Lower leg skin (tissue), 4 donors: ENCODE measurements around the gene JPH4. TPM values are rescaled to one million over a fixed set of nuclear protein-coding genes. Genes with fewer than 3 reads are reported as not detected.

Experiments used
- DNase-seq, 2 donors: peaks; one replicate each; pipeline ENCODE4 v3.0.0-alpha.2; 2019; ENCODE audit warnings: low spot score in 2 of 2
- H3K4me3 ChIP-seq: fragments of 200-600 bp; sonication (generic); 2 replicates; pipeline ENCODE4 v1.5.1; 2017; ENCODE audit warnings: mild to moderate bottlenecking, low read depth; ENCODE audit not compliant: poor library complexity, severe bottlenecking
- POLR2A ChIP-seq, 2 donors: fragments of 450-650 bp; IDR thresholded peaks; one replicate each; pipeline ENCODE4 v1.6.1; 2016 to 2017; ENCODE audit warnings: antibody characterized with exemption in 2 of 2, mild to moderate bottlenecking in 1 of 2, moderate library complexity in 1 of 2
- WGBS, 2 donors: methylation state at CpG; one replicate each; pipeline ENCODE4 v1.1.5; 2018; 5-methylcytosine and 5-hydroxymethylcytosine counted together
- intact Hi-C: fragments of 100-400 bp; cut with DNase I; formaldehyde crosslinking; loops from one replicate; pipeline ENCODE4 v1.15.0; 2023; ENCODE audit warnings: low total_unique reads
- total RNA-seq, 4 donors: library from RNA; depleted of rRNA; stranded (reverse); fragments of >200 nt; gene quantifications; one replicate each; pipeline ENCODE4 v1.1.0, GENCODE V29; 2016
- TF ChIP-seq, protein P1 (sequence below), 3 donors: fragments of 450-650 bp; IDR thresholded peaks; one replicate each; pipeline ENCODE4 v1.5.1; 2016; ENCODE audit warnings: antibody characterized with exemption in 3 of 3, mild to moderate bottlenecking in 3 of 3, moderate library complexity in 2 of 3

The JPH4 gene
- total RNA-seq, 4 donors from 2014 or later, result 0.34 to 3.6 (median 1.4) TPM

DNA sequence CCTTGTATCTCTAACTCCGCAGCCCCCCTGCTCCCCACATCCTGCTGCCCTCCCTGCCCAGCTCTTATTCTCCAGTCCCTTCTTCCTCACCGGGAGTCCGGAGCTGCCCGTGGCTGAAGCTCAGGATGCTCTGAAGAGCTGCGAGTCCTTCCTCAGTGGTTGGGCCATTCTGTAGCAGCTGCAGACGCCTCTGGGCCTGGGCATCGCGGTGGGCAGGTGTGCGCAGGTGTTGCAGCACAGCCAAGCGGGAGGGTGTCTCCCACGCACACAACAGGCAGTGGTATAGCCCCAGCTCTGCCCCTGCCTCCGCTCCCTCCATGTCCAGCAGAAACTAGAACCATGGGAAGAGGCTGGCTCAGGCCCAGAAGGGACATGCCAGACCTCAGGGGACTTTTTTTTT is 47.2 kb downstream of the JPH4 start:
- TF ChIP-seq, protein P1, sequence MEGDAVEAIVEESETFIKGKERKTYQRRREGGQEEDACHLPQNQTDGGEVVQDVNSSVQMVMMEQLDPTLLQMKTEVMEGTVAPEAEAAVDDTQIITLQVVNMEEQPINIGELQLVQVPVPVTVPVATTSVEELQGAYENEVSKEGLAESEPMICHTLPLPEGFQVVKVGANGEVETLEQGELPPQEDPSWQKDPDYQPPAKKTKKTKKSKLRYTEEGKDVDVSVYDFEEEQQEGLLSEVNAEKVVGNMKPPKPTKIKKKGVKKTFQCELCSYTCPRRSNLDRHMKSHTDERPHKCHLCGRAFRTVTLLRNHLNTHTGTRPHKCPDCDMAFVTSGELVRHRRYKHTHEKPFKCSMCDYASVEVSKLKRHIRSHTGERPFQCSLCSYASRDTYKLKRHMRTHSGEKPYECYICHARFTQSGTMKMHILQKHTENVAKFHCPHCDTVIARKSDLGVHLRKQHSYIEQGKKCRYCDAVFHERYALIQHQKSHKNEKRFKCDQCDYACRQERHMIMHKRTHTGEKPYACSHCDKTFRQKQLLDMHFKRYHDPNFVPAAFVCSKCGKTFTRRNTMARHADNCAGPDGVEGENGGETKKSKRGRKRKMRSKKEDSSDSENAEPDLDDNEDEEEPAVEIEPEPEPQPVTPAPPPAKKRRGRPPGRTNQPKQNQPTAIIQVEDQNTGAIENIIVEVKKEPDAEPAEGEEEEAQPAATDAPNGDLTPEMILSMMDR (IDR thresholded peaks at IDR 0.05), result no peak
- no peak for TF ChIP-seq POLR2A (IDR thresholded peaks at IDR 0.05)
- no peak overlapping the region for H3K4me3 ChIP-seq
- intact Hi-C loops, result no loop called here
- WGBS, 2 donors, result 91 to 93% methylated on average over 12 of the region's 12 CpGs
- no peak for DNase-seq

DNA sequence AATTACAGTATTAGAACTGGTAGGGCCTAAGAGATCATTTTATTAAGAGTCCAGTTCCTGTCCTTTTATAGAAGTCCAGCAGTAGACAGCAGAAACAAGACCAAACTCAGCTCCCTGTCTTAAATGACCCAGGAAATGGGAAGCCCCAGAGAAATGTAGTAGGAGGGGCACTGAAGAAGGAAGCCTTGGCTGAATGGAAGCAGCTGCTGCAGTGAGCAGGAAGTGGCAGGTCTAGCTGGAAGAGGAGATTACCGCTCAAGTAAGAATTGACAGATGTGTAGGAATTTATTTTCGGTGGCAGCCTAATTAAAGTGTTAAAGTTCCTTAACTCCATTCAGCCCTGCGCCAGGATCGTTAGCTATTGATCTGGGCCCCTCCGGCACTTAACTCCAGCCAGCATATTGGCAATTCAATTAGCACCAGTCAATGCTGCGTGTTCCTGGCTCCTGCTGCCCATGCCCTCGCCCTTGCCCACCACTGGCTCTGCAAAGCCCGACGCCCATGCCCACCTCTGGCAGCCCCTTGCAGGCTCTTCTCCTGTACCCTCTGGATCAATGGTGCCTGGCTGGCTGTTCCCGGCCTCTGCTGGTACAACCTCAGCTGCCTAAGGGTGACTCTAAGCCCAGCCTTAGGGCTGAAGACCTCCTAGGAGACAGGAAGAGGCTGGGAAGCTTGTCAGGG is 48.1 kb downstream of the JPH4 start:
- TF ChIP-seq, protein P1 (IDR thresholded peaks at IDR 0.05), result no peak
- no peak for TF ChIP-seq POLR2A (IDR thresholded peaks at IDR 0.05)
- DNase-seq, result no peak
- intact Hi-C loops, result no loop called here
- H3K4me3 ChIP-seq, result no peak overlapping the region
- WGBS, 2 donors, result 75 to 78% methylated on average over 10 of the region's 10 CpGs

DNA sequence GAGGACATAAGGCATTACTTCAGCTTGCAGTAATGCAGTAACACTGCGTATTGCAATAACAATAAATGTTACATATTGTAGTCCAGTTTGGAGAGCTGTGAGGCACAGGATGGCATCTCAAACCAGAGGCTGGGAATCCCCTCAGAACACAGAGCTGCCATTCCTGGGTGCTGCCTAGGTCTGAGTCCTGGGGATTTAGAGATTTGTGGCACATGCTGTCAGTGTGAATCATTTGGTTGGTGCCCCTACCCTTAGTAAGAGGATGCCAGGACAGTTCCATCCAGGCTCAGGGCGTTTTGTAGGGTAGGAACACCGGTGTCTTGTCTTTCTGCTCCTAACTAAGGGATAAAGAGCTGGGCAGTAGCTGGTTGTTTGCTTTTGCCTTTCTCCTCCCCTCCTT is 49.6 kb downstream of the JPH4 start:
- intact Hi-C loops, result no loop called here
- no peak overlapping the region for H3K4me3 ChIP-seq
- 56 to 80% methylated on average over 3 of the region's 3 CpGs for WGBS, 2 donors
- TF ChIP-seq, protein P1 (IDR thresholded peaks at IDR 0.05), result no peak
- TF ChIP-seq POLR2A (IDR thresholded peaks at IDR 0.05), result no peak
- no peak for DNase-seq

GRCh38 chr14:23528555-23528954 is 50.0 kb downstream of the JPH4 start:
- whole genome bisulfite sequencing, 2 donors, result 65 to 77% methylated on average over 1 of the region's 1 CpG
- intact Hi-C loops, result no loop called here

DNA sequence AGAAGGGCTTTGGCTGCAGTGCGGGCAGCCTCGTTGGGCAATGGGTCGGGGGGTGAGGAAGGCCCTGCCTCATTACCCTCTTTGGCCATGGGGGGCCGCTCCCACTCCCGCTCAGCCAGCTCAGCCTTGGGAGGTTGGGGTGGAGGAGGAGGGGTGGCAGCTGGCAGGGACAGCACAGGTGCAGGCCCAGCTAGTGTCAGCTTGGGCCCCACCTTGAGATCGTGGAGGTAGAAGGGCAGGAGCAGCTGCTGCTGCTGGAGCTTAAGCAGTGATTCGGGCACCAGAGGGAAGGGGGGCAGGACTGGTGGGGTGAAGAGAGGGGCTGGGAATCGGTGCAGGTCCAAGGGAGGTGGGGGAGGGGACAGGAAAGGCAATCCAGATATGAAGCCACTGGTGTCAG is 53.0 kb downstream of the JPH4 start:
- intact Hi-C loops, result no loop called here
- H3K4me3 ChIP-seq, result no peak overlapping the region
- 83 to 90% methylated on average over 5 to 8 of the region's 8 CpGs for WGBS, 2 donors
- DNase-seq, result no peak
- TF ChIP-seq POLR2A (IDR thresholded peaks at IDR 0.05), result no peak
- TF ChIP-seq, protein P1 (IDR thresholded peaks at IDR 0.05), result no peak

More at GRCh38 chr14:23528555-23528954, 50.0 kb downstream of the JPH4 start:
- TF ChIP-seq, protein P1 (IDR thresholded peaks at IDR 0.05), result no peak
- no peak for TF ChIP-seq POLR2A (IDR thresholded peaks at IDR 0.05)
- no peak for DNase-seq
- no peak overlapping the region for H3K4me3 ChIP-seq

GRCh38 chr14:23524954-23525353 is 53.6 kb downstream of the JPH4 start:
- no peak for DNase-seq
- intact Hi-C loops, result no loop called here
- no peak for TF ChIP-seq POLR2A (IDR thresholded peaks at IDR 0.05)
- TF ChIP-seq, protein P1 (IDR thresholded peaks at IDR 0.05), result no peak
- WGBS, 2 donors, result 94 to 95% methylated on average over 14 of the region's 14 CpGs
- H3K4me3 ChIP-seq, result no peak overlapping the region
